GM12875 (cell line): ENCODE measurements around the gene SNX9.

ENCODE experiments used
- H3K4me3 ChIP-seq: one replicate; pipeline ENCODE4 v1.5.1; 2011; ENCODE audit warnings: low read depth, low read length, control low read depth
- CTCF ChIP-seq: IDR thresholded peaks from 2 replicates; pipeline ENCODE4 v1.5.1; 2011; ENCODE audit warnings: low read depth, mild to moderate bottlenecking, control low read depth, inconsistent platforms, low read length, moderate library complexity, borderline replicate concordance; ENCODE audit not compliant: insufficient read depth

Gene SNX9

GRCh38 chr6:157951828-157952227, 128.8 kb downstream of the SNX9 start:
- no peak overlapping the region for H3K4me3 ChIP-seq
- TF ChIP-seq CTCF: no peak

- no peak for TF ChIP-seq CTCF
- no peak overlapping the region for H3K4me3 ChIP-seq
Observed at GRCh38 chr6:157952861-157953351, 129.9 kb downstream of the SNX9 start.

- no peak for TF ChIP-seq CTCF
- H3K4me3 ChIP-seq: no peak overlapping the region
Observed at GRCh38 chr6:157953580-157954091, 130.6 kb downstream of the SNX9 start.

- no peak for TF ChIP-seq CTCF
- no peak overlapping the region for H3K4me3 ChIP-seq
Observed at GRCh38 chr6:157954150-157955117, 131.4 kb downstream of the SNX9 start.

- H3K4me3 ChIP-seq: no peak overlapping the region
- no peak for TF ChIP-seq CTCF
Observed at GRCh38 chr6:157955675-157956074, 132.6 kb downstream of the SNX9 start.

GRCh38 chr6:157956171-157956730, 133.2 kb downstream of the SNX9 start:
- H3K4me3 ChIP-seq: no peak overlapping the region
- TF ChIP-seq CTCF: no peak
